HL-60/S4 treated with retinoic acid at 250 ng/mL for 4 days and 3 days (cell line): ENCODE measurements around the gene SEC31A.

ENCODE experiments used
- in situ Hi-C: fragments of 300-500 bp; cut with MboI; formaldehyde crosslinking; loops from 2 replicates; pipeline ENCODE4 v1.7.0; 2022; ENCODE audit warnings: low sequenced_read_pairs

SEC31A gene

DNA sequence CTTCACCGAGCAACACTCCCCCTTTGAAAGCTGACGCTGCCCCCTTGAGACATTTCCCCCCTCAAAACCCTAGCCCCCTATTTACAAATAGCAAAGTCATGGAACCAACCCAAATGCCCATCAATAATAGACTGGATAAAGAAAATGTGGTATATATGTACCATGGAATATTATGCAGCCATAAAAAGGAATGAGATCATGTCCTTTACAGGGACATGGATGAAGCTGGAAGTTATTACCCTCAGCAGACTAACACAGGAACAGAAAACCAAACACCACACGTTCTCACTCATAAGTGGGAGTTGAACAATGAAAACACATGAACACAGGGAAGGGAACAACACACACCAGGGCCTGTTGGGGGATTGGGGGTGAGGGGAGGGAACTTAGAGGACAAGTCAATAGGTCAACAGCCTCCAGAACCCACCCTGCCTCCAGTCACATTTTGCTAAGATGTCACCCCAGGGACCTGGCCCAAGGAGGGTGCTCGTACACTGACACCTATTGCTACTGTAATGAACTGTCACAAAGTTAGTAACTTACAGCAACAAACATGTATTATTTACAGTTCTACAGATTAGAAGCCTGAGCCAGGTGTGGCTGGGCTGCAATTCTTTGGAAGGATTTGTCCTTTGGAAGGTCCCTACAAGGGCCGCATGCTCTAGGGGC, 113.0 kb downstream of the SEC31A start:
- in situ Hi-C loops, result no loop called here

DNA sequence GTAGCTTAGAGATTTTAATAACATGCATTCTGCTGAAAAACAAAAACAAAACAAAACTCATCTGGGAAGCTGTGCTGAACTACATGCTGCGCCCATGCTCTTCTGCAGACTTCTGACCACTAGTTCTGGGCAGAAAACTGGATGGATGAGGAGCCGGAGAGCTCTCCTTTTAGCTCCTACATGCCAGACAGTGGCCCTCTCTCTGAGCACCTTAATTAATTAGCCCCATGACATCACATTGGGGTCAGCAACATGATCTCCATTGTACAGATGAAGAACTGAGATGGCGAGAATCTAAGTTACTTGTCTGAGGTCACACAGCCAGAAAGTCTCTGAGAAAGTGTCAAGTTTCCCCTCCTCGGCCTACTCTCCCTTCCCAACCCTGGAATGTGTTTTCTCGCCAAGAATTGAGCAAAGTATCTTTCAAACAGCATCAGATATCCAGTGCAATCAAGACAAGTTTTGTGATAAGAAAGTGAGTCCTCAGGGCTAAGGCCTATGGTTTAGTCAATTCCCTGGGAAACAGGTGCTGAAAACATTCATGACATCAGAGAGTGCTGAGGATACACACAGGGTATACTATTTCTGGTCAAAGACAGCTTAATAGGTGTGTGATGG, 113.9 kb downstream of the SEC31A start:
- in situ Hi-C loops, result no loop called here

DNA sequence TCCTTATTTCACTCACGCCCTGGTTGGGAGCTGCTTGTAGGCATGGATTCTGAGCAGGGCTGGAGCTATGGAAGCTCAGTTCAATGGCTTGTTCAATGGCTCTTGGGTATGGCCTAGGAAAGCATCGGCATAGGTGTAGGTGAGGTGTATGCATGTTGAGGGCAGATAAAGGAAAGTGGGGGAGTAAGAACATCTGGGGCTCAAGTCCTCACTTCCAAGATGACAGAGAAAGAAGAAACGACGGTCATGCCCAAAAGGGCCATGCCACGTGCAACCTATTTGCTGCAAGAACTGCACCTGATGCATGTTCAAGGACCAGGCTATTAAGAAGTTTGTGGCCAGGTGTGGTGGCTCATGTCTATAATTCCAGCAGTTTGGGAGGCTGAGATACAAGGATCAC, 115.7 kb downstream of the SEC31A start:
- in situ Hi-C loops, result no loop called here

GRCh38 chr4:82774711-82775171, 116.2 kb downstream of the SEC31A start:
- in situ Hi-C loops, result no loop called here

DNA sequence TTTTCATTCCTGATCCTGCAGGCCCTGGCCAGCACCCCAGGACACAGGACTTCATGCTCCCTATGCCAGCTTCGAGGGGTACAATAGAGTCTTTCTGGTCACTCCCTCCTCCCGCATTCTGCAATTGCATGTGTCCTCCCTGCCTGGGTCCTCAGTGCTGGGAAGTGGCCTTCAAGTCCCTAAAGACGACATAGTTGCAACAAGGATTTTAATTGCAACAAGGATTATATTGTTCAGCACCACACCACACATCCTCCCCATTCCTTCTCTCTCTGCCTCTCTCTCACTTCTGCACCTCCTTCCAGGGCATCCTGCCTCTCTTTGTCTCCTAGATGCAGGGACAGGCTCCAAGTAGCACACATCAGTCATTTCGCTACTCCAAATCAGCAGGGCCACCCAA, 117.9 kb downstream of the SEC31A start:
- in situ Hi-C loops, result no loop called here

- in situ Hi-C loops, result no loop called here
Measured at GRCh38 chr4:82770607-82771006, 120.3 kb downstream of the SEC31A start.
